ENCODE data around the gene IL36G.

The IL36G gene

GRCh38 chr2:112996635-112997034 lies 18.8 kb downstream of the IL36G start:
- POLR2A ChIA-PET, result no interaction called here
- CTCF ChIA-PET, result no interaction called here
- DNase-seq (ENCODE audit: extremely low spot score), result no peak
- TF ChIP-seq FOXM1 (IDR thresholded peaks at IDR 0.05; ENCODE audit: borderline replicate concordance) (no peak), BHLHE40 (IDR thresholded peaks at IDR 0.05; ENCODE audit: borderline replicate concordance) (no peak), HDGF (IDR thresholded peaks at IDR 0.05; ENCODE audit: borderline replicate concordance) (no peak), FOXK2 (IDR thresholded peaks at IDR 0.05) (no peak), TARDBP (IDR thresholded peaks at IDR 0.05) (no peak), NFRKB (IDR thresholded peaks at IDR 0.05) (no peak), SP1 (IDR thresholded peaks at IDR 0.05) (no peak), ARNT (IDR thresholded peaks at IDR 0.05) (no peak), L3MBTL2 (conservative IDR thresholded peaks at IDR 0.05) (no peak), LEF1 (IDR thresholded peaks at IDR 0.05; ENCODE audit: borderline replicate concordance) (no peak), FOXA1 (IDR thresholded peaks at IDR 0.05) (no peak), ELF4 (IDR thresholded peaks at IDR 0.05) (no peak), CTBP1 (IDR thresholded peaks at IDR 0.05; ENCODE audit: borderline replicate concordance) (no peak), ZNF384 (IDR thresholded peaks at IDR 0.05) (no peak), SUZ12 (IDR thresholded peaks at IDR 0.05) (no peak), PKNOX1 (IDR thresholded peaks at IDR 0.05) (no peak)

- TF ChIP-seq HDGF (IDR thresholded peaks at IDR 0.05; ENCODE audit: borderline replicate concordance), result no peak
- TF ChIP-seq ELF4 (IDR thresholded peaks at IDR 0.05), result no peak
- no peak for TF ChIP-seq ZNF384 (IDR thresholded peaks at IDR 0.05)
- TF ChIP-seq SP1 (IDR thresholded peaks at IDR 0.05), result no peak
- no peak for TF ChIP-seq LEF1 (IDR thresholded peaks at IDR 0.05; ENCODE audit: borderline replicate concordance)
- ChIA-PET POLR2A (no interaction called here), CTCF (no interaction called here)
- DNase-seq (ENCODE audit: extremely low spot score), result no peak
Observed at GRCh38 chr2:112997151-112997550, 19.3 kb downstream of the IL36G start.

- POLR2A ChIA-PET, result no interaction called here
- DNase-seq (ENCODE audit: extremely low spot score), result no peak
- CTCF ChIA-PET, result no interaction called here
- no peak for TF ChIP-seq ELF4 (IDR thresholded peaks at IDR 0.05)
- no peak for TF ChIP-seq FOXK2 (IDR thresholded peaks at IDR 0.05)
Observed at GRCh38 chr2:113000436-113000835, 22.6 kb downstream of the IL36G start.

- TF ChIP-seq BHLHE40 (IDR thresholded peaks at IDR 0.05; ENCODE audit: borderline replicate concordance) (no peak), FOXK2 (IDR thresholded peaks at IDR 0.05) (no peak), PKNOX1 (IDR thresholded peaks at IDR 0.05) (no peak), SP1 (IDR thresholded peaks at IDR 0.05) (no peak), HDGF (IDR thresholded peaks at IDR 0.05; ENCODE audit: borderline replicate concordance) (no peak), FOXM1 (IDR thresholded peaks at IDR 0.05; ENCODE audit: borderline replicate concordance) (no peak), FOXA1 (IDR thresholded peaks at IDR 0.05) (no peak), LEF1 (IDR thresholded peaks at IDR 0.05; ENCODE audit: borderline replicate concordance) (no peak), ARNT (IDR thresholded peaks at IDR 0.05) (no peak)
- CTCF ChIA-PET, result no interaction called here
- POLR2A ChIA-PET, result interaction anchor here (0.6 kb wide), 1 partner anchor 19 kb away, joined by 3 read pairs; no protein-coding TSS in a partner anchor
- no peak for DNase-seq (ENCODE audit: extremely low spot score)
Observed at GRCh38 chr2:113002677-113003076, 24.9 kb downstream of the IL36G start.

GRCh38 chr2:113005030-113005509 lies 27.3 kb downstream of the IL36G start, which contains the start of gene IL36A:
IL36A (plus strand) TSS chr2:113005459; CDS start chr2:113005872, 413 bp downstream.
- no peak for DNase-seq (ENCODE audit: extremely low spot score)
- TF ChIP-seq HDGF (IDR thresholded peaks at IDR 0.05; ENCODE audit: borderline replicate concordance) (no peak), LEF1 (IDR thresholded peaks at IDR 0.05; ENCODE audit: borderline replicate concordance) (no peak), SUZ12 (IDR thresholded peaks at IDR 0.05) (no peak), ELF4 (IDR thresholded peaks at IDR 0.05) (no peak), BHLHE40 (IDR thresholded peaks at IDR 0.05; ENCODE audit: borderline replicate concordance) (no peak), FOXA1 (IDR thresholded peaks at IDR 0.05) (no peak), CTBP1 (IDR thresholded peaks at IDR 0.05; ENCODE audit: borderline replicate concordance) (no peak), ZNF384 (IDR thresholded peaks at IDR 0.05) (no peak), PKNOX1 (IDR thresholded peaks at IDR 0.05) (no peak), ARNT (IDR thresholded peaks at IDR 0.05) (no peak), FOXK2 (IDR thresholded peaks at IDR 0.05) (no peak), NFRKB (IDR thresholded peaks at IDR 0.05) (no peak), FOXM1 (IDR thresholded peaks at IDR 0.05; ENCODE audit: borderline replicate concordance) (no peak), SP1 (IDR thresholded peaks at IDR 0.05) (no peak), TARDBP (IDR thresholded peaks at IDR 0.05) (no peak), L3MBTL2 (conservative IDR thresholded peaks at IDR 0.05) (no peak)
- ChIA-PET POLR2A (no interaction called here), CTCF (no interaction called here)

- TF ChIP-seq HDGF (IDR thresholded peaks at IDR 0.05; ENCODE audit: borderline replicate concordance) (no peak), SP1 (IDR thresholded peaks at IDR 0.05) (no peak), FOXM1 (IDR thresholded peaks at IDR 0.05; ENCODE audit: borderline replicate concordance) (no peak), BHLHE40 (IDR thresholded peaks at IDR 0.05; ENCODE audit: borderline replicate concordance) (no peak), SUZ12 (IDR thresholded peaks at IDR 0.05) (no peak), ZNF384 (IDR thresholded peaks at IDR 0.05) (no peak), PKNOX1 (IDR thresholded peaks at IDR 0.05) (no peak), L3MBTL2 (conservative IDR thresholded peaks at IDR 0.05) (no peak), ELF4 (IDR thresholded peaks at IDR 0.05) (no peak), FOXK2 (IDR thresholded peaks at IDR 0.05) (no peak), ARNT (IDR thresholded peaks at IDR 0.05) (no peak), NFRKB (IDR thresholded peaks at IDR 0.05) (no peak), CTBP1 (IDR thresholded peaks at IDR 0.05; ENCODE audit: borderline replicate concordance) (no peak), TARDBP (IDR thresholded peaks at IDR 0.05) (no peak), LEF1 (IDR thresholded peaks at IDR 0.05; ENCODE audit: borderline replicate concordance) (no peak), FOXA1 (IDR thresholded peaks at IDR 0.05) (no peak)
- POLR2A ChIA-PET, result no interaction called here
- CTCF ChIA-PET, result no interaction called here
- DNase-seq (ENCODE audit: extremely low spot score), result no peak
Observed at GRCh38 chr2:113007250-113007649, 29.4 kb downstream of the IL36G start.

Data from HEK293T (cell line).